ENCODE measurements around the gene DNAH10.
A peak's percentile ranks its signal among the peaks of the same experiment; 100 is the strongest.
"Not testable (repeated sequence)": the region's sequence is repeated elsewhere in the genome, so short reads cannot be mapped to it uniquely, and the experiment has no call there.

Gene DNAH10

GRCh38 chr12:123910057-123910456 is 148.0 kb downstream of the DNAH10 start:
- no peak for DNase-seq

DNA sequence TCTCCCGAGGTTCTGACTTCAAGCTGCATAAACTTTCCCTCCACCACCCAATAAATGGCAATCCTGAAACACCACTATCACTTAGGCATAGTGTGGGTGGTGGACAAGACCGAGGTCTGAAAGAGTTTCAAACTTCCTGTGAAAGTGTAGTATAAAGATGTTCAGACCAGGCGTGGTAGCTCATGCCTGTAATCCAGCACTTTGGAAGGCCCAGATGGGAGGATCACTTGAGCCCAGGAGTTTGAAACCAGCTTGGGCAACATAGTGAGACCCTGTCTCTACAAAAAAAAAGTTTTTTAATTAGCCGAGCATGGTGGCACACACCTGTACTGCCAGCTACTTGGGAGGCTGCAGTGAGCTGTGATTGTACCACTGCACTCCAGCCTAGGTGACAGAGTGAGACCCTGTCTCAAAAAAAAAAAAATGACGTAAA is 148.7 kb downstream of the DNAH10 start:
- DNase-seq = no peak

- DNase-seq = not testable (repeated sequence)
Measured at GRCh38 chr12:123911672-123912409, 149.7 kb downstream of the DNAH10 start.

- no peak for DNase-seq
Measured at GRCh38 chr12:123912415-123913380, 150.6 kb downstream of the DNAH10 start.

GRCh38 chr12:123914726-123915333 is 152.7 kb downstream of the DNAH10 start:
- no peak for DNase-seq

- DNase-seq = no peak
Measured at GRCh38 chr12:123916729-123917128, 154.6 kb downstream of the DNAH10 start.

DNA sequence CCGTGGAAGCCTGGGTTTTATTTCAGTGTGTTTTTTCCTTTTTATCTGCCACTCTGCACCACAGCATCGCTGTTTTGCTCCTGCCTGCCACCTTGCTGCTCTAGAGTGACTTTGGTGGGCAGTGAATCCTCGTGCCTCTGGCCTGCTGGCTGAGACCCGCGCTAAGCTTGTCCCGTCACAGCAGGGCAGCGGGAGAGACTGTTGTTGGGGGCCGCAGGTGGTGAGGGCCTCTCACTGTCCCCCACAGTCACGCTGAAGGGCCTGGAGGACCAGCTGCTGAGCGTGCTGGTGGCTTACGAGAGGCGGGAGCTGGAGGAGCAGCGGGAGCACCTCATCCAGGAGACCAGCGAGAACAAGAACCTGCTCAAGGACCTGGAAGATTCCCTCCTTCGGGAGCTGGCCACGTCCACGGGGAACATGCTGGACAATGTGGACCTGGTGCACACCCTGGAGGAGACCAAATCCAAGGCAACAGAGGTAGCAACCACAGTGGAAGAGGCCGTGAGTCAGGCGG is 155.3 kb downstream of the DNAH10 start:
- no peak for DNase-seq

- DNase-seq = no peak
Measured at GRCh38 chr12:123919980-123920360, 157.9 kb downstream of the DNAH10 start.

DNA sequence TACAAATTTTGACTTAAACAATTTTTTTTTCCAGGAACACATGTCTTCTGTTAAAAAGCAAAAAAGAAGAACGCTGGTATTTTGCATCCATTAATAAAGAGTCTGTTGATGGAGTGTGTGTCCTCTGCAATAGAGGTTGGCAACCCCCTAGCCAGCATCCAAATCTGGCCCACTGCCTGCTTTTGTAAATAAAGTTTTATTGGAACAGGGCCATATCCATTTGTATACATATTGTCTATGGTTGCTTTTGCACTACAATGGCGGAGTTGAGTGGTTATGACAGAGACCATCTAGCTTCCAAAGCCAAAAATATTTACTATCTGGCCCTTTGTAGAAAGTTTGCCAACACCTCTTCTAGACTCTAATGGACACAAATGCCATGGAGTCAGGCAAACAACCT is 160.9 kb downstream of the DNAH10 start:
- no peak for DNase-seq

DNA sequence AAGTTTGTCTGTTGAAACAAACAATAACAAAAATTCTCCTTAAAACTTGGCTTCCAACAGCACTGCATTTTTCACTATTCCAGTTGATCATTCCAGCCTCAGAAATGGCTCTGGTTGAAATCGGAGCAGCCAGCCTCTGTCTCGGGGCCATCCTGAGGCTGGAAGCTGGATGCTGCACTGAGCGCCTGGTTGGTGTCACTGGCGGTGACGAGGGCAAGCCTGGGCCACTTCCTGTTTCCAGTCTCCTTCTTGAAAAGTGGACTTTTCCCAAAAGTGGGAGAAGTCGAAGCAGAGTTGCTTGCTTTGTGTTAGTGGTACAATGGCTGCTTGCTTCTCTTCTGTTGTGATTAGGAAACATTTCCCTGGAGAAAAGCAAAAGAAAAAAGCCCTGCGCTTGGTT is 161.8 kb downstream of the DNAH10 start:
- no peak for DNase-seq

- DNase-seq = no peak
Measured at GRCh38 chr12:123924539-123924938, 162.4 kb downstream of the DNAH10 start.

DNA sequence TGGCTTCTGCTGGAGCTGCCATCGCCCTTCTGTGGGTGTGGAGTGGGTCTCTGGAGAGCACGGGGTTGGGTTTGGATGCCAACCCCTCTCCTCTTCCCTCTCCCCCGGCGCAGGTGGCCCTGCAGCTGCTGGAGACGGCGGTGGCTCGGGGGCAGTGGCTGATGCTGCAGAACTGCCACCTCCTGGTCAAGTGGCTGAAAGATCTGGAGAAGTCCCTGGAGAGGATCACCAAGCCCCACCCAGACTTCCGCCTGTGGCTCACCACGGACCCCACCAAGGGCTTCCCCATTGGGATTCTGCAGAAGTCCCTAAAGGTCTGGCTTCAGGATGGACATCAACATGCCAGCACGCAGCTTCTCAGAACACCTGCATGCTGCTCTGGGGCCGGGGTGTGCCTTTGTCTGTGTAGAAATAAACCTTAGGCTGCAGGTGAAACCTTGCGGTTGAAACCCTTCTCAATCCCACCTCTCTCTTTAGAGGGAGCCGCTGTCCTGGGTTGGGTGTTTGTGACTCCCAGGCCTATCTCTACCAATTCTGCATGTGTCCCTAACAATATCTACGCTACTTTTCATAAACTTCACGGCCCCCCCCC is 166.3 kb downstream of the DNAH10 start:
- DNase-seq = peak; percentile 42

- no peak for DNase-seq
Measured at GRCh38 chr12:123928897-123929296, 166.8 kb downstream of the DNAH10 start.

- no peak for DNase-seq
Measured at GRCh38 chr12:123929946-123930583, 168.0 kb downstream of the DNAH10 start.

DNA sequence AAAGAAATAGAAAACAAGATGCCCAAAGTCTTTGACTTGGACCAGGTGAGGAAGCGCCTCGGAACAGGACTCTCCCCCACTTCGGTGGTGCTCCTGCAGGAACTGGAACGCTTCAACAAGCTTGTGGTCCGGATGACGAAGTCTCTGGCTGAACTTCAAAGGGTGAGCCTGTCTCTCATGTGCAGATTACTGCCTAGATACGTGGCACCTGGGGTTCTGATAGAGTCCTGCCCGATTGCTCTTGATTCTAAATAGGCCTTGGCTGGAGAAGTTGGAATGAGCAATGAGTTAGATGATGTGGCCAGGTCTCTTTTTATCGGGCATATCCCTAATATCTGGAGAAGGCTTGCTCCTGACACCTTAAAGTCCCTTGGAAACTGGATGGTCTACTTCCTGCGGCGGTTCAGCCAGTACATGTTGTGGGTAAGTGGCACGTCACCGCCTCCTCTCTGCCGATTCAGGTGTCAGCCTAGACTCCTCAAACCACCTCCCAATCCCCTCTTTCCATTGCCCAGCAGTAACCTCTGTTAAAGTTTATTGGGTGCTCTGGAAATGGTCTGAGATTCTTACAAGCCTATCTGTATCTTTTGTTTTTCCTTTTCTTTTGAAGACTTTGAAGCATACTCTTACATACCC is 169.7 kb downstream of the DNAH10 start:
- no peak for DNase-seq

DNA sequence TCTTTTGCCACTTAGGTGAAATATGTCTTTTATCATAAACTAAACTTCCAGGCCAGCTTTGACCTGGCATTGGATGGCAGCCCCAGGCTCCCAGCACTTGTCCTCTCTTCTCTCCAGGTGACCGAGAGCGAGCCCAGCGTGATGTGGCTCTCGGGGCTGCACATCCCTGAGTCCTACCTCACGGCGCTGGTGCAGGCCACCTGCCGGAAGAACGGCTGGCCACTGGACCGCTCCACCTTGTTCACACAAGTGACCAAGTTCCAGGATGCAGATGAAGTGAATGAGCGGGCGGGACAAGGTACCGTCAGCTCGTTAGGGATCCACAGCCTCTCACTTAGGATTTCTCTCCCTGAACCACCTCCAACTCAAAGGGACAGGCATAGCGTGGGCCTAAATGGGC is 171.1 kb downstream of the DNAH10 start:
- no peak for DNase-seq

GRCh38 chr12:123934016-123934620 is 172.0 kb downstream of the DNAH10 start:
- no peak for DNase-seq

DNA sequence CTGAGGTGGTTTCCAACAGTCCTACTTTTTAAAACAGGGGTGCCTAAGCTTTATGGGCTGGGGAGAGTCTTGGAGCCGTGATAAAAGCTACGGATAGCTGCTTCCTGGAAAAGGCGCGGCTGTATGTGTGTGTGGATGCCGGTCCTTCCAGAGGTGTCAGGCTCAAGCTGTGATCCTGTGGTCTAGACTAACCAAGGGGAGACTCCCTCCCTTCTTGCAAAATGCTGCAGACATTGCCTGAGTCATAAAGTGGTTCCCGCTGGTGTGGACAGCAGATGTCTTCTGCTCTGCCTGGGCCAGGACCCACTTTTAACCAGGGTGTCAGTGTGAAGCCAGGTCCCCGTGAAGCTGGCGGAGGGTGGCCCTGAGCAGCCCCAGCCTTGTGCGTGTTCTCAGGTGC is 172.7 kb downstream of the DNAH10 start:
- no peak for DNase-seq

- DNase-seq = no peak
Measured at GRCh38 chr12:123935956-123936355, 173.9 kb downstream of the DNAH10 start.

DNA sequence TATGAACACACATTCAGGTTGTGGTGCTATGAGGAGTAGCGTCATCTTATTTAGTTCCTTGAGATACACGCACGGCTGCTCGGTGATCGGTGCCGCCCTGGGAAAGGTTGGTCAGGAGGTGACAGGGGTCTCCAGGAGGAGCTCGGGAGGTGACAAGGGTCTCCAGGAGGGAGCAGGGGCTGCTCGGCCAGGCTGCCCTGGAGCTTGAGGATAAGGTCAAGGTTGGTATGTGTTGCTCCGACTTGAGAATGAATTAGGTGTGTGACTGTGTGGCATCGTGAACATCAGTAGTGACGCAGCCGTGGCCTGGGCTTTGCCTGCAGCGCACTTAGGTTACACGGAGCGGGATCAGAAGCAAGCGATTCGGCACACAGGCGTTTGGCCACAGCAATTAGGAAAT is 174.4 kb downstream of the DNAH10 start:
- no peak for DNase-seq

- no peak for DNase-seq
Measured at GRCh38 chr12:123936956-123937706, 175.0 kb downstream of the DNAH10 start.

Measured in NCI-H1436 treated with DMSO at 0.1 percent for 48 hours (cell line).